Skin of body (tissue), 2 donors: ENCODE results near the gene NPL. TPM values are rescaled to one million over a fixed set of nuclear protein-coding genes. Genes with fewer than 3 reads are reported as not detected.

ENCODE experiments used
- DNase-seq: peaks from one replicate; lab custom pipeline; 2025; lab: John Stamatoyannopoulos, UW
- total RNA-seq: library from RNA; depleted of rRNA; stranded (reverse); fragments of >200 nt; gene quantifications from one replicate; pipeline ENCODE4 v1.2.3, GENCODE V29; 2014

Gene NPL
- total RNA-seq, 1 donor from 2014 or later: 48.0 TPM

- DNase-seq: no peak
Measured at GRCh38 chr1:182863940-182864339, 74.4 kb downstream of the NPL start.

GRCh38 chr1:182867861-182868260 lies 78.3 kb downstream of the NPL start:
- DNase-seq: no peak

GRCh38 chr1:182869241-182869666 lies 79.7 kb downstream of the NPL start:
- DNase-seq: no peak

GRCh38 chr1:182872881-182873280 lies 83.3 kb downstream of the NPL start:
- no peak for DNase-seq

- no peak for DNase-seq
Measured at GRCh38 chr1:182875889-182876288, 86.3 kb downstream of the NPL start.

GRCh38 chr1:182877331-182877730 lies 87.8 kb downstream of the NPL start:
- no peak for DNase-seq

GRCh38 chr1:182877842-182878241 lies 88.3 kb downstream of the NPL start:
- DNase-seq: no peak

Other genes starting within 250 kb of the NPL start
- gene RNASEL, start 200.5 kb upstream of the NPL start, total RNA-seq: 6.6 TPM
- gene RGS16, start 185.4 kb upstream of the NPL start, total RNA-seq: 7.9 TPM
- gene RGS8, start 105.2 kb upstream of the NPL start, total RNA-seq: not detected
- gene DHX9, start 49.6 kb downstream of the NPL start, total RNA-seq: 142 TPM
- 0.30 TPM for gene SHCBP1L, start 163.4 kb downstream of the NPL start, total RNA-seq
- 271 TPM for gene LAMC1, start 233.6 kb downstream of the NPL start, total RNA-seq